HG03066 (cell line): ENCODE data around the gene FUT4.
"Not testable (repeated sequence)": the region's sequence is repeated elsewhere in the genome, so short reads cannot be mapped to it uniquely, and the experiment has no call there.

Source experiments
- ATAC-seq: cut with Tn5 transposase; IDR thresholded peaks from one replicate; pipeline ENCODE4 v1.9.1; 2021; ENCODE audit warnings: low read depth; ENCODE audit not compliant: unreplicated experiment

Gene FUT4

DNA sequence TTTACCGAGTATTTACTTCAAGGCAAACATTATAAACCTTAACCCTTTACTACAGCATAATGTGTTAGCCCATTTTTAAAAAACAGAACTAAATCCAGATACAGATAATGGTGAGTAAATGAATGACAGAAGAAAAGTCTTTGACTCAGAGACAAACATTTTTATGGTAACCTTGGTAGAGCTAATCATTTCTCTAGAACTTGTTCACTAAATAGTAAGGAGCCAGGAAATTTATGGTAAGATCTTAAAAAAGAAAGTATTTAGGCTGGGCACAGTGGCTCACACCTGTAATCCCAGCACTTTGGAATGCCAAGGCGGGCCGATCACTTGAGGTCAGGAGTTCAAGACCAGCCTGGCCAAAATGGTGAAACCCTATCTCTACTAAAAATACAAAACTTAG lies 11.5 kb upstream of the FUT4 start:
- ATAC-seq, result no peak

DNA sequence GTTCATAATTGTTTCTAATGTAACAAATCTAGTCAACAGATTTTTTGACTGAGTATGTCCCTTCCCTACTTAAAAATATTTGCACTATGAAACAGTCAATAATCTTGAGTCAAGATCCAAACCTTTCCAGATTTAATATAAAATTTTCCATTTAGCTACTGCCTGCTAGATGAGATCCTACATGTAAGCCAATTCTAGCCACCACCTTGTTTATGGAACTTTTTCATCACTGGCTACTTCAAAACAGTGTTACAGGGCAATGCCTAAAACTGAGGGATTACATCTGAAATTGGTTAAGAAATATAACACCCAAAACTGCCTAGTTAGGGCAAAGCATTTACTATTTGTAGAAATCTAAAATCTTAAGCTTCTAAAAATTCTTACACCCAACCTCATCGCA lies 10.5 kb upstream of the FUT4 start:
- ATAC-seq, result no peak

DNA sequence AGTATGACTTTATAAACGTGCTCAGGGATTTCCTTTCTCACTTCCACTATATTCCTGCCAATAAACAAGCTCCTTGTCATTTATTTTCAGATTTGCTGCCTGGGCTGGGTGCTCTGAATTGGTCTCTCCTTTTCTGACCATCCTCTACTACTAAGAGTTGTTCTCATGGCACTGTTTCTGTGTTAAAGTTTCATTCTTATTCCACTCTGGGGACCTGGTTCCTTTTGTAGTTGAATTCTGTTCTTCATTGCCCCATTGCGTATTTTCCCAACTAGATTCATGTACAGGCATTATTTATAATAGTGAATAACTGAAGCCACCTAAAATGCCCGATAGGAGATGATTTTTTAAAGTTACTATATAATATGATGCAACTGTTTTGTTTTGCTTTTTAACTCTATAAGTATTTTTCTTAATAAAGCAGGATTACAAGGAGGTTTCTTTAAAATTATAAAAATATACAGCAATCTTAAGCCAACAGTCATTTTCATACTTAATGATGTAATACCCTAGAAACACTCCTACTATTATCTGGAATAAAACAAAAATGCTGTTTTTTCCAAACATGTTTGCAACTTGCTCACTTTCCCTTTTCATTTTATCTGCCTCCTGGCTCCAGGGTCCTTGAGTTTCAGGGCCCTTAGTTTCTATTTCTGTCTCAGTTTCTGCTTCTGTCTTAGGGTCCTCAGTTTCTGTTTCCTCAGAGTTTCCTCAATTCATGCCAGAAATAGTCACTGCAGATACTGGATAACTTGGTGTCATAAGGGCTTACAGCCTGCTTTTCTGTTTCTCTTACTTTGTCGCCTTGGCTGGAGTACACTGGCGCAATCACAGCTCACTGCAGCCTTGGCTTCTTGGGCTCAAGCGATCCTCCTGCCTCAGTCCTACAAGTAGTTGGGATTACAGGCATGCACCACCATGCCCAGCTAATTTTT lies 9.8 kb upstream of the FUT4 start:
- ATAC-seq, result no peak

DNA sequence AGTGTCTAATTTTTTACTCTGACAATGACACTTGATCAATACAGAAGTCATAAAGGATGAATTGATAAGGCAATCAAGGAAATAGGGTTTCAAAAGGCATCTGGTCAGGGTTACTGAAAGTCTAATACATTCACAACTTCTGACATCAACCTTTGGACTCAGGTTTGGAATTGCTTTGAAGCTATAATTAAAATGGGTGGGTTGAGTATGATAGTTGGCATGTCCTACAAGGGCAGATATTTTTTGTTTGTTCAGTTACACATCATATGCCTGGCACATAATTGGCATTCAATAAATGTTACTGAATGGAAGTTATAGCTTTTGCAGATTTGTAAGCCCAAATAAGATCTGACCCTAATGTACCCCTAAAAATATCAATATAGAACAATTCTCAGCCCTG lies 7.3 kb upstream of the FUT4 start:
- ATAC-seq, result no peak

DNA sequence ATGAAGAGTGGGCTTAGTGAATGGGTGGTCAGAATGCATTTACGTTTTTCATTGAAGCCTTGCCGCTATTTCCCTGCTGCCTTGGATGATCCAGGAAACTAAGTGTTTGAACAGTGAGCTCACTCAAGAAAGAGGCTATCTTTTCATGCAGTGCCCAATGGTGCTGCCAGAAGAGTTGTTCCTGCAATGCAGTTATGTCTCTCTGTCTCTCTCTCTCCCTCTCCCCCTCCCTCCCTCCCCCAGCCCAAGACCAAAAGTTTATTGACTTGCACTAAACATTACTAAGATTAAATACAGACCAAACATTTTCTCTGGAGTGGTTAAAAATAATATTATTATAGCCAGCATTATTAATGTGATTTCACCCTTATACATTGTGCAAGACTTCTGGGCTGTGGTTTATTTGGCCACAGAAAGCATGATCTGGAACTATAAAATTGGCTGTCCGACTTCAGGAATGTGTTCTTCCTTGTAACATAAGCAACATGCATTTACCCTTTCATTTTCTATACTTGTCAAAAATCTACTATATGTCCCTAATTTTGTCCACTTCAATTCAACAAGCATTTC lies 6.6 kb upstream of the FUT4 start:
- no peak for ATAC-seq

DNA sequence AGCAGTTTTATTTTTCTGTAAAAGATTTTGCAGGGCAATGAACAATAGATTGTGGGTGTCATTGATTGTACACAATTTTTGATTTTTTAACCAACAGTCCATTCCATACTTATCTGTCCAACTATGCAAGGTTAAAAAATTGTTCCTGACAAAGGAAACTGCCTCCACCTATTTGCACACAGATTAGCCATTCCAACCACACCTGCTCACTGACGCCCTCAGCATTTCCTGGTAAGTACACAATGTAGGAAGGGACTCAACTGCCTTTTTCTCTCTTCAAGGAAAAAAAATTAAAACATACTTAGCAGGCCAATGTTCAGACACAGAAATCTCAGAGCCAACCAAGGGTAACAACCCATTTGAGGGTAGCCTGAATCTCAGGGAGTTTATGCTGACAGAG lies 4.3 kb upstream of the FUT4 start:
- no peak for ATAC-seq

DNA sequence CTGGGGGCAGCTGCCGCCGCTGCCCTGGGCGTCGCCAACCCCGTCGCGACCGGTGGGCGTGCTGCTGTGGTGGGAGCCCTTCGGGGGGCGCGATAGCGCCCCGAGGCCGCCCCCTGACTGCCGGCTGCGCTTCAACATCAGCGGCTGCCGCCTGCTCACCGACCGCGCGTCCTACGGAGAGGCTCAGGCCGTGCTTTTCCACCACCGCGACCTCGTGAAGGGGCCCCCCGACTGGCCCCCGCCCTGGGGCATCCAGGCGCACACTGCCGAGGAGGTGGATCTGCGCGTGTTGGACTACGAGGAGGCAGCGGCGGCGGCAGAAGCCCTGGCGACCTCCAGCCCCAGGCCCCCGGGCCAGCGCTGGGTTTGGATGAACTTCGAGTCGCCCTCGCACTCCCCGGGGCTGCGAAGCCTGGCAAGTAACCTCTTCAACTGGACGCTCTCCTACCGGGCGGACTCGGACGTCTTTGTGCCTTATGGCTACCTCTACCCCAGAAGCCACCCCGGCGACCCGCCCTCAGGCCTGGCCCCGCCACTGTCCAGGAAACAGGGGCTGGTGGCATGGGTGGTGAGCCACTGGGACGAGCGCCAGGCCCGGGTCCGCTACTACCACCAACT lies 1.0 kb downstream of the FUT4 start:
- ATAC-seq, result no peak

DNA sequence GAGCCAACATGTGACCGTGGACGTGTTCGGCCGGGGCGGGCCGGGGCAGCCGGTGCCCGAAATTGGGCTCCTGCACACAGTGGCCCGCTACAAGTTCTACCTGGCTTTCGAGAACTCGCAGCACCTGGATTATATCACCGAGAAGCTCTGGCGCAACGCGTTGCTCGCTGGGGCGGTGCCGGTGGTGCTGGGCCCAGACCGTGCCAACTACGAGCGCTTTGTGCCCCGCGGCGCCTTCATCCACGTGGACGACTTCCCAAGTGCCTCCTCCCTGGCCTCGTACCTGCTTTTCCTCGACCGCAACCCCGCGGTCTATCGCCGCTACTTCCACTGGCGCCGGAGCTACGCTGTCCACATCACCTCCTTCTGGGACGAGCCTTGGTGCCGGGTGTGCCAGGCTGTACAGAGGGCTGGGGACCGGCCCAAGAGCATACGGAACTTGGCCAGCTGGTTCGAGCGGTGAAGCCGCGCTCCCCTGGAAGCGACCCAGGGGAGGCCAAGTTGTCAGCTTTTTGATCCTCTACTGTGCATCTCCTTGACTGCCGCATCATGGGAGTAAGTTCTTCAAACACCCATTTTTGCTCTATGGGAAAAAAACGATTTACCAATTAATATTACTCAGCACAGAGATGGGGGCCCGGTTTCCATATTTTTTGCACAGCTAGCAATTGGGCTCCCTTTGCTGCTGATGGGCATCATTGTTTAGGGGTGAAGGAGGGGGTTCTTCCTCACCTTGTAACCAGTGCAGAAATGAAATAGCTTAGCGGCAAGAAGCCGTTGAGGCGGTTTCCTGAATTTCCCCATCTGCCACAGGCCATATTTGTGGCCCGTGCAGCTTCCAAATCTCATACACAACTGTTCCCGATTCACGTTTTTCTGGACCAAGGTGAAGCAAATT lies 1.8 kb downstream of the FUT4 start:
- ATAC-seq, result no peak

DNA sequence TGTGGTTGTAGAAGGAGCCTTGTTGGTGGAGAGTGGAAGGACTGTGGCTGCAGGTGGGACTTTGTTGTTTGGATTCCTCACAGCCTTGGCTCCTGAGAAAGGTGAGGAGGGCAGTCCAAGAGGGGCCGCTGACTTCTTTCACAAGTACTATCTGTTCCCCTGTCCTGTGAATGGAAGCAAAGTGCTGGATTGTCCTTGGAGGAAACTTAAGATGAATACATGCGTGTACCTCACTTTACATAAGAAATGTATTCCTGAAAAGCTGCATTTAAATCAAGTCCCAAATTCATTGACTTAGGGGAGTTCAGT lies 2.4 kb downstream of the FUT4 start:
- ATAC-seq, result no peak

DNA sequence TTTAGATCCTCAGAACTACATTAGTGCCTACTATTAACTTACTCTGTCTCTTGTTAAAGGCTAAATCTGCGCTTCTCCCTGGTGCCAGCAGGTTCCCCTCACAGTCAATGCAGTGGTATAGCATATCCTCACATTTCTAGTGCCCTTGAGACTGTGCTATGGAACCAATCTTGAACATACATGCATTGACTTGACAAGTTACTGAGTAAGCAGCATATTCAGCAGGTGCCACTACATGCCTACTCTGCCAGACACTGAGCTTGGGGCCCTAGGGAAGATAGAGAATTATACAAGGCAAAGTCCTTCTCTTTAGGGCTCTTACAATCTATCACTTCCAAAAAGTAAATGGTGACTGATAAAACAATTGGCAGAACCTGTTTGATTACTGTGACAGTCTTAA lies 3.2 kb downstream of the FUT4 start:
- ATAC-seq, result no peak

DNA sequence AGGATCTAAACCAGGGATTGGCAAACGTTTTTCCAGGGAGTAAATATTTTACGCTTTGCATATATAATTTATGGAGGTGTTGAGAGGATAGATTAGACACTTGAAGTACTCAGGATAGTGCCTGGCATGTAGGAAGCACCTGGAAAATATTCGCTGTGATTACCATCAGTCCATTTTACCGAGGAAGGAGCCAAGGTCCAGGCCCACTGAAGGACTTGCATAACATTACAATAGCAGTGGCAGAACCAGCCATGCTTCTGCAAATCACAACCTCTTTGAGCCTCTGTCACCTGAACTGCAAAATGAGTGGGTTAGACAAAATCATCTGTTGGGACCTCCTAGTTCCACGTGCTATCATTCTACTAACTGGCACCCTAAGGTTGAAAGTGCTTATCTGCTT lies 5.4 kb downstream of the FUT4 start:
- ATAC-seq, result no peak

DNA sequence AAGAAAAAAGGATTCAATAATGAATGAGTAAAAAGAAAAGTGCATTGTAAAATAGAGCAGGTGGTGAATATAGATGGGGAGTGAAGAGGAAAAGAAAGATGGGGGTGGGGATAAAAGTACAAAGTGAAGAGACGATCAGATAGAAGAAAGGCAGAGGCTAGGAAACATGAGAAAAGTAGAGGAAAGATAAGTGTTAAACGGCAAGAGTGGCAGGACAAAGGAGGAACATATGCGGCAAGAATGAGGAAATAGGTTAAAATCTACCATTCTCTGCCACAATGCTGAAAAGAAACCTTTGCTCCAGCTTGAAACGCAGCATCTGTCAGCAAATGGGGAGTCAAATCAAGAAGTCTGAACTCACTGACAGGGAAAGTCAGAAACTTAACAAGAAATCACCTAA lies 6.8 kb downstream of the FUT4 start:
- no peak for ATAC-seq

DNA sequence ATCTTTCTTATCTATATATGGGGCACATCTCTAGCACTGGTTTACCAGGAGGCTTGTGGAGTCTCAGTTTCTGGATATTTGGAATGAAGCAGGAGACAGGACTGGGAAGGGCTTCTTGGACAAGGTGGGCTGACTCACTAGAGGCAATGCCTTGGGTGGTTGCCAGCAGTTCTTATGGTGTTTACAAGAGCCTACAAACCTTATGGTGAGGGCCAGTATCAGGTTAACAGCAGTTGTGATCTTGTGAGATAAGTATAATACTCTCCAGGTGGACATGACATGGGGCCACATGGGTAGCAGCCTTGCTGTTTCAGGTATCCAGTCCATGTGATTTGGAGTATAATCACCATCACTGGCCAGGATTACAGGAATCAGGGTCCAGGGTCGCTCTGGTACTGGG lies 10.2 kb downstream of the FUT4 start:
- no peak for ATAC-seq

DNA sequence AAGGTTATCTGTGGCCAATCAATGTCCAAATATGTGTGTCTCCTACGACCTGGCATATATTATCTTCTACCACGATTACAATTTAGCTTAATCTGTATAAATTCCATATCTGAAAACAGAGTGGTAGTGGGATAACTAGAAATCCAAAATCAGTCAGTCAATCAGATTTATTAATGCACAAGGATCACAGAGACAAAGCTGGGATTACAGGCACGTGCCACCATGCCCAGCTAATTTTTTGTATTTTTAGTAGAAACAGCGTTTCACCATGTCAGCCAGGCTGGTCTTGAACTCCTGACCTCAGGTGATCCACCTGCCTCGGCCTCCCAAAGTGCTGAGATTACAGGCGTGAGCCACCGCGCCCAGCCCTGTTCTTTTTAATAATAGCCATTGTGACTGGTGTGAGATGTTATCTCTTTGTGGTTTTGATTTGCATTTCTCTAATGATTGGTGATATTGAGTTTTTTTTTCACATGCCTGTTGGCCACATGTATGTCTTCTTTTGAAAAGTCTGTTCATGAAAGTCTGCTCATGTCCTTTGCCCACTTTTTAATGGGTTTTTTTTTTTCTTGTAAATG lies 12.1 kb downstream of the FUT4 start:
- not testable (repeated sequence) for ATAC-seq

DNA sequence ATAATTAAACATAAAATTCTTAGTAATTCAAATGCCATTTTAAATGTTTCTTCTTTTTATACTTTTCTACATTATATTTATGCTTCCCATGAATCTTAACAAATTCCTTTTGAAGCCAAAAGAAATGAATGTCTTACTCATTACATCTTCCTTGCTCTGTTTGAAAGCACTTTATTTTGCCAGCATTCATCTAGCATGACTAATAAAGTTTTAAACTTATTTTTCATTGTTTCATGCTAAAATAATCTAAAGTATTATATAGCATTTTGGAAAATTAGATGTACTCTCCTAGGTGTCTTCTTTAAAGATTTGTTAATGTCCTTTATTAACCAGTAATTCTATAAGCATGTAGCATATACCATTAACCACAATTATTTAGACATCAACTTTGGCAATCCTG lies 13.7 kb downstream of the FUT4 start:
- no peak for ATAC-seq

DNA sequence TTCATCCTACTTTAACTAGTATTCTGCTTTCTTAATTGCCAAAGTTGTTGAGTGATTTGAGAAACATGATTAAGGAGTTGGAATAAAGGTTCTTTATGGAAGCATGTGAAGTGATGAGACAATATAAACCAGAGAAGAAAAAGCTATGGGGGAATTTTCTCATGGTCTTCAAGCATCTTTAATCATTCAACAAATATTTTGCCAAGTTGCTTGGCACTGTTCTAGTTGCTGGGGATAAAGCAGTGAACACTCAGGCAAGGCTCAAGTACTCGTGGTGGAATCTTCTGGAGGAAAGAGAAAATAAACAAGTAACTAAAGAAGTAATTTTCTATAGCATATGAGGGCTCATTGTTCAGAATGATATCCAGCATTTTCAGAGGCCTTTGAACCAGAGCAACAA lies 14.3 kb downstream of the FUT4 start:
- ATAC-seq, result no peak

DNA sequence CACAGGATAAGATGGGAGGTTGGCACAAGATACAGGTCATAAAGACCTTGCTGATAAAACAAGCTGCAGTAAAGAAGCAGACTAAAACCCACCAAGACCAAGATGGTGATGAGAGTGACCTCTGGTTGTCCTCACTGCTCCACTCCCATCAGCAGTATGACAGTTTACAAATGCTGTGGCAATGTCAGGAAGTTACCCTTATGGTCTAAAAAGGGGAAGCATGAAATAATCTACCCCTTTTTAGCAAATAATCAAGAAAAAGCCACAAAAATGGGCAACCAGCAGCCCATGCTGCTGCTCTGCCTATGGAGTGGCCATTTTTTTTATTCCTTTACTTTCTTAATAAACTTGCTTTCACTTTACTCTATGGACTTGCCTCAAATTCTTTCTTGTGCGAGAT lies 14.7 kb downstream of the FUT4 start:
- no peak for ATAC-seq

DNA sequence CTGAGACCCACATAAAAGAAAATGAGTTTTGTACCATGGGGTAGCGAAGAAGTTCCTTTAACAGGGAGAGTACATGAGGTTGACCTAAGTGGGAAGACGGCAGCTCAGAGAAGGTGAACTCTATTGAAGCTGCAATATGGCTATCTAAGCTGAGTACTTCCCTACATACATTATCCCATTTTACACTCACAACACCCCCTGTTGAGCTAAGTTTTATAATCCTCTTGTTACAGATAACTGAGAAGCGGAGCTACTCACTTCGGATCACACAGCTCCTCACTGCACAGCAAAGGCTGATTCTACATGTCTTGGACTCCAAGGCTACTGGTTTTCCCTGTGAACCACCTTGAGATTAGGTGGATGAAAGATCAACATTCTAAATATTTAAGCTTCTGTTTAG lies 15.2 kb downstream of the FUT4 start:
- no peak for ATAC-seq

DNA sequence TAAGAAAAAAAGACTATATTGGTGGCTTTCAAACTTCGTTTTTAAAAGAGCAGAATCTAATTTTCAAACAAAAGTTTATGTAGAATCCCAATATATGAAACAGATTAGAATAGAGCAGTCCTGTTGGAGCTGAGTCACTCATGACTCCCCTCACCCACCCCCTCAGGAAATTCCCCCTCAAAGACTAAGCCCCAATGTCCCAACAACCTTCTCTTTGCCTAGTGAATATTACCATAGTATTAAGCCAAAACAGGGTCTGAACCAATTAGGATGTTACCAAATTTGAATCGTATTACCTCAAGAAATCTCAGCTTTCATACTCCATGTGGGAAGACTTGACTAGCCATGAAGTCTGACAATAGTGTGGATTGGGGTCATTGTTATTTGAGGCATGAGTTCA lies 15.6 kb downstream of the FUT4 start:
- no peak for ATAC-seq

DNA sequence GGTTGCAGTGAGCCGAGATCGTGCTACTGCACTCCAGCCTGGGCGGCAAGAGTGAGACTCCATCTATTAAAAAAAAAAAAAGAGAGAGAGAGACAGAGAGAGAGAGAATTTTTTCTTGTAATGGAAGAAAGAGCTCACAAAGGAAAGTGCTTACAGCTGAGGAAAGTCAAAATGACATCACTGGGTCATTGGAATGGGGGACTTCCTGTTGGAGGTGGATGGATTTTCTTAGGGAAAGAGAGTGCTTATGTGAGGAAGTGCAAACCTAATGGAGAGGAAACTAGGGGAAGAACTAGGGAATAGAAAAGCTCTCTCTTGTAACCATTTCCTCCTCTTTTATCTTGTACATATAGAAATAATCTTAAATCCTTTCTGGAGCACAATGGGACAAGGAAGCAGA lies 17.1 kb downstream of the FUT4 start:
- ATAC-seq, result no peak
